EL (cell line): ENCODE results near the gene CACHD1.

Experiments used
- DNase-seq: peaks from one replicate; pipeline ENCODE4 v3.0.0-alpha.2; 2016

The CACHD1 gene

DNA sequence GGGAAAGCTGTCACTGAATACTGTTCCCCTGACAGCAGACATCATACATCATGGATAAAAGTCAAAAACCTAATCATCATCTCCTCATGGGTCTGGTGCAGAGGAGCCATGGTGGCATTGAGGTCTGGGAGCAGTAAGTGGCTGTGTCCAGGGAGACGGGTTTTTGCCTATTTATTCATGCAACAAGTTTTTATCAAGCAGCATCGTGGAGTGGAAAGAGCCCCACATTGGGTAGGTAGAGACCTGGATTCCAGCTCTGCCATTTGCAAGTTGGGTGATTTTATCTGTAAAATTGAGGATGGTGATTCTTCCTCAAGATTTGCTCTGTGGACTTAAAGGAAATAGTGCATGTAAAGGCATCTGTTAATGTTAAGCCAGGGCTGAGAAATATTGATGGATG, 4.2 kb downstream of the CACHD1 start:
- DNase-seq = no peak

DNA sequence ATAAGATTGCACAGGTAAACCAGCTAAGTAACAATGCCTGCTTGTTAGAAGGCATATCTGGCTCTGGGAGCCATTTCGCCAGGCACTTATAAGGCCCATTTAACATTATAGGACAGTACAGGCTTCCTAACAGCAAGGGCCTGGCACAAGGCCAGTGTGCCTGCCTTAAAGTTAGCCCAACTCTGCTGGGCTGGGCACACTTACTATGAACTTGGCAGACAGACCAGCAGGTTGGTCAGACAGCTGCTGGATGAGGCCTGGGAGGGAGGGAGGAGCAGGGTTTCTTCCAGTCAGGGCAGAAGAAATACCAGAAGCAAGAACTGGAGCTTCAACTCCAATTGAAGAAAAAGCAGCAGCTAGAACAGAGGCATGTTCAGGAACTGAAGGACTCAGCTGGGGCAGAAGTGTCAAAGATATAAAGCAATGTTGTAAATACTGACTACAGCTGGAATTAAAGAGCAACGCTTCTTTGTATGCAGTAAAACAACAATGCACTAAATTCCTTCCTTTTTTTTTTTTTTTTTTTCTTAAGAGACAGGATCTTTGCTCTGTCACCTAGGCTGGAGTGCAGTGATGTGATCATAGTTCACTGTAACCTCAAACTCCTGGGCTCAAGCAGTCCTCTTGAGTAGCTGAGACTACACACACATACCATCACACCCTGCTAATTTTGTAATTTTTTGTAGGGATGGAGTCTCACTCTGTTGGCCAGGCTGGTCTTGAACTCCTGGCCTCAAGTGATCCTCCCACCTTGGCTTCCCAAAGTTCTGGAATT, 4.9 kb downstream of the CACHD1 start:
- DNase-seq = peak; percentile 25

DNA sequence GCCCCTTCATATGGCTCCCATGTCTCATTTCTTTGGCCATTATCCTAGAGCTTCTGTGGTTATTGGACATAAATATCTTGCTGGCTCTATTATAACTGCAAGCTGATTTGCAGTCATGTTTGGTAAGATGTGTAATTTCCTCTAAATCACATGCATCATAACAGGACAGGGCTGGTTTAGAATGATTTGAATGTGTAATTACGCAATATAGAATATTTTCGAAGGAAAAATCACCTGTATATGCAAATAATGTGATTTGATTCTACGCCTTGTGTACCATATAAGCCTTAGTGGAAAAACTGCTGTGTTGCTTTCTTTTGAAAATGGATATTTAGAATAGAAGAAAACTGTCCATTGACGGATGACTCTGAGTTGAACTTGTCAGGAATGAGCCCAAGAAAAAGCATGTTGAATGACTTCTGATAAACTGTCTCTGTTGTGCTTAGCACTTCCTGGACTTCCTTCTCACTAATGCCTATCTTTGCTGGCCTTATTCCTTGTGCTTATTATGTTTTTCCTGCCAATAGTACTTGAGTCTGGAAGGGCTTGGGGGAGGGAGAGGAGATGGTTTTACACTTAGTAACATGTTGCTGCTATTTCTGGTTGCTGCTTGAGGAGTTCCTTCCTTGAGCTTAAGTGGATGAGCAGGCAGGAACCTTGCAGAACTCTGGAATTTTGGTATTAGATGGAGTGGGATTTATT, 6.5 kb downstream of the CACHD1 start:
- peak; percentile 81 for DNase-seq

DNA sequence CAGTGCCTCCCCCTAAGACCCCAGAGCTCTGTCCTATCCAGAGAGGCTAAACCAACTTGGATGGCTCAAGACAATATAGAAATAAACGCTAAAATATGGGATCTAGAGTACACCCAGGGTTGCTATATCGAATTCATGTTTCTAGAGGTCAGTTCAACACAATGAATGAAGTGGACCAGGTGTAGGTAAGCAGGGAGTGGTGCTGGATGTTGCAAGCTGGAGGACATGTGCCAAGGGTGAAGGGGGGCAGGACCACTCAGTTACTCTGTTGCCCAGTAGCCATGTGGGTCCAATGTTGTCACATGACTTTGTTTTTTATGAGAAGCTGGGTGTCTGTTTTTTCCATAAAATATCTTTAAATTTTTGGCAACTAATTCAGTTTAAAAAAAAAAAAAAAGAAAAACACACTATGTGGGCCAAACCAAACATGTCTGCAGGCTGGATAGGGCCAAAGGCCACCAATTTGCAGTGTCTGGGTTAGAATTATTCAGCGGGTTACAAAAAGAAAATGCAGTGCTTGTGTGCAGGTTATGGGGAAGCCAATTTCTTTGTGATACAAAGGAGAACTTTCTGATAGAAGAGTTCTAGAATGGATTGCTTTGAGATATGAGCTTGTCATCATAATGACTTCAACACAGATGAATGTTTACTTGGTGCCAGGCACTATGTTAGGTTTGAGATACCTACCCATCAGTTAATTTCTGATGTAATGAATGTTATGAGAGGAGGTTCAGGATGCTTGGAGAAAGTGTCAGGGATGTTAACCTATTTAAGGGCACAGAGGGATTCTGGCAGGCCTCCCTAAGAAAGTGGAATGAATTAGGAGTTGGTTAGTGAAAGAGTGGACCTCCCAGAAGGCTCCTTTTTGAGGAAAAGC, 8.9 kb downstream of the CACHD1 start:
- DNase-seq = no peak

DNA sequence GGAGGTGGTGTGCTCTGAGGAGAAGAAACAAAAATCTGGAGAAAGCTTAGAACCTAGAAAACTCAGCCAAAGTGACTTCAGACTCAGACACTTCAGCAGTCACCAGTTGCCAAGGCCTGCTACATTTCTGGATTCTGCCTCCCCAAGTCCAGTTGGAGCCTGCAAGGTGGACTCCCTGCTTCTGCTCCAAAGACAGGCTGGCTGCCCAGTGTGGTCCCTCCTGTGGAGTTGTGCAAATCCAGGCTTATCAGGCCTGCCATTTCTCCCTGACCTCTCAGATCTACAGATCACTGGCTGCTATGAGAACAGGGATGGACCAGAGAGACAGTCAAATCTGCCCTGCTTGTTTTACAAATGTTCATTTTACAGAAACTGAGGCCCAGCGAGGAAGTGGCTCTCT, 9.9 kb downstream of the CACHD1 start:
- no peak for DNase-seq

DNA sequence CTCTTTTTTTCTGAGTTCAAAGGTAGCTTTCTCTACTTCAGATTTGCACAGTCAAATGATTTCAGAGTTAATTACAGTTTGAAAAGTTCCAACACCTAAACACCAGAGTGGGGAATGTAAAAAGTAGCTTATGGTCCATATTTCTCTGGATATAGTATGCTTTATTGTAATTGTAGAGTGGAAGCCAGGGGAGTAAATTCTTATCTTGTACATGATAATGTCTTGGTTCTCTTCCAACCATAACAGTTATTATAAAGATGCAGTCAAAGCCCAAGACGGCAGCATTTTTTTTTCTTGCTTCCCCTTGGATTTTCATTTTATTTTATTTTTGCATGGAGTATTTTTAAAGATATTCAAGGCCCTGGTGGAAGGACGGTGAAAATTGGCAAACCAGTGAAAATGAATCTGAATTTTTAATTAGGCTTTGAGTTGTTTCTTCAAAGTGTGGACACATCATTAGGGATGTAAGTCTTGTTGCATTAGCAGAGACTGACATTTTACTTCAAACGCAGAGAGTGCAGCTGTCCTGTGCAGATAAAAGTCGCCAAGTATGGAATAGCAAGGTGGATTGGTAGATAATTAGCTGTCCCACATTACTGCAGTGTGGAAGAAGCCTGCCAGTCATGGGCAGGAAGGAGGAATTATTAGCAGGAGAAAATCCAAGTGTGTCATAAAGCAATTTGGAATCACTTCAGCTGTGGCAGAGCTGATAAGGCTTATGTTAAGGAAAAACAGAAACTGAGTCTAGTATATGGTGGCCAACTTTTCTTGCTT, 11.3 kb downstream of the CACHD1 start:
- DNase-seq = no peak

DNA sequence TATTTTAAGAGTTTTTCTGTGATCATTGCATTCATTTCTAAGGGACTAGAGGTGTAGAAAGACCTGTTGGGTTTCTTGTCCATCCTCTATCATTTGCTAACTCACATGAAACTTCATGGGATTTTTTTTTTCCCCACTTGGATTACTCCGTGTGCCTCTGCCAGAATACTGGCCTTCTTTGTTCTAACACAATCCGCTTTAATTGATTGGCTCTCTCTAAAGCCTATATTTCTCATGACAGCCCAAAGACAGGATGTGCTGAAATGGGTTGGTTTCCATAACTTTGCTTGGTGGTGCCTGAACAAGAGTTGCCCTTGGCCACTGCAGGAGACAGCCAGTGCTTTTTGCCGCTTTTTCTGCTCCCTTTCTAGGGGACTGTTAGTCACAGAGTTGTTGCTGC, 12.2 kb downstream of the CACHD1 start:
- no peak for DNase-seq

DNA sequence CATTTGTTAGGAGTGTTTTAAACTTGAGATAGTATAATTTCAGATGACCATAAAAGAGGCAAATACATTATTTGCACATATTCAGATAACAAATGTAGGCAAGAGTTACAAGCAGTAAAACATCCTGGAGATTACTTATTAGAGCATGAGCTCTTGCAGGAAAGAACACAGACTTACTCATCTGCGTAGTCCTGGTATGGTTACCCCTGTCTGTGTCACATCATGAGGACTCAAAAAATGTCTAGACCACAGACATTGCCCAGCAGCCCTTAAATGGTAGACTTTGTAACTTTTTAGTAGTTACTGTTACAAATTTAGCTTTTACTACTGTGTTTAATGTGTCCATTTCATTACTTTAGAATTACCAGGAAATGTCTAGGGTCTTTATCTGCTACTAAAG, 12.8 kb downstream of the CACHD1 start:
- no peak for DNase-seq

DNA sequence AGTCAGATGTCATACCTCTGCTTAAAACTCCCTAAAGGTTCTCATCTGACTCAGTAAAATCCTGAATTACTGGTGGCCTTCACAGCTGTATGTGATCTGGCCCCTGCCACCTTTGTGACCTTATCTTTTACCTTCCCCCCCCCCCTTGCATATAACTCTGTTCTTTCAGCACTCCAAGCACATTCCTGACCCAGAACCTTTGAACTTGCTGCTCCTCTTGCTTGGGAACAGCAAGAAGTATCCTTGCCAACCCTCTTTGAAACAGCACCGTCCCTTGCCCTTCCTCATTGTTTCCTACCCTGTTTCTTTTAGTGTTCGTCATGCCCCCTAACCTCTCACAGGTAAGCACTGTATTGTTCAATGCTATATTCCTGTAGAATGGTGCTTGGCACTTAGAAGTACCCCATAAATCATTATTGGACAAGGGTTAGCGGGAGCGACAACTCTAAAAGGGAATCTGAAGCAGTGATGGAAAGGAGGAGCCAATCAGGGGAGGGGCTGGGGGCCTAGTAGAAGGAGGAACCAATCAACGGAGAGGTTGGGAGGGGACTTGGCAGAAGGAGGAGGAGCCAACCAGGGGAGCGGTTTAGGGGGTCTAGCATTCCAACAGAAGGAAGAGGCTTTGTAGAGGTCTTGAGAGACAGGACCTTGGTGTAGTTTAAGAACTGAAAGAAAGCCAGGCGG, 13.9 kb downstream of the CACHD1 start:
- no peak for DNase-seq

DNA sequence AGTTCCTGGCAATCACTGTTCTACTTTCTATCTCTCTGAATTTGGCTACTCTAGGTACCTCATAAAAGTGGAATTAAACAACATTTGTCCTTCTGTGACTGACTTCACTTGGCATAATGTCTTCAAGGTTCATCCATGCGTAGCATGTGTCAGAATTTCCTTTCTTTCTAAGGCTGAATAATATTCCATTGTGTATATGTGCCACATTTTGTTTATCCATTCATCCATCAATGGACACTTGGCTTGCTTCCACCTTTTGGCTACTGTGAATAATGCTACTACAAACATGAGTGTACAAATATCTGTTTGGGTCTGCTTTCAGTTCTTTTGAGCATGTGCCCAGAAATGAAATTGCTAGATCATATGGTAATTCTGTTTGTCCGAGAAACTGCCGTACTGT, 14.7 kb downstream of the CACHD1 start:
- DNase-seq = no peak

DNA sequence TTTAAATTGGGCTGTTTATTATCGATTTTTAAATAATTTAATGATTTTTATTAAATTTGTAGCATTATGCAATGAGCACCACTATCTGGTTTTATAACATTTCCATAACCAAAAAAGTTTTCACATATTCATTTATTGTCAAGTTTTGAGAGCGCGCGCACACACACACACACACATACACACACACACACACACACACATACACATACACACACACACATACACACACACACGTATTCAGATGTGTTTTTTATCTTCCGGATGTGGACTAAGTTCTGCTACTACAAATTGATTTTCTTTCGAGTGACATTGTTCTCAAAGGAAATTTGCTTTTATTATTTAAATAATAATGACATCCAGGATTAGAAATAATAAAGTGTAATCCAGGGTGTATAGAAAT, 16.3 kb downstream of the CACHD1 start:
- DNase-seq = no peak

DNA sequence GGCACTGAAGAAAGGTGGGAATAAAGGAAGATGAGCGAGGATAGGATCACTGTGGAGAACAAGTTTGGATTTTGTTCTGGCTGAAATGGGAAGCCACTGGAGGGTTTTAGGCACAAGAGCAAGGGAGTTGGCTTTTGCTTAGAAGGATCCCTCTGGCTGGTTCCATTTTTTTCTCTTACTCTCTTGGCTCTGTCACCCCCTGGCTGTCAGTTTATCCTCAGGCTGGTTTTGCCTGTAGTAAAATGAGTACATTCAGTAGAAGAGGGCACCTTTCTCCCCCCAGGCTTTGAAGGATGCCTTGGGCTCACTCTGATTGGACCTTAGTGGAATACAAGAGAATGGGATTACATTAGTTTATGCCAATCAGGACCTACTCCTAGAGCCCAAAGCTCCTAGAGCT, 17.1 kb downstream of the CACHD1 start:
- DNase-seq = no peak

DNA sequence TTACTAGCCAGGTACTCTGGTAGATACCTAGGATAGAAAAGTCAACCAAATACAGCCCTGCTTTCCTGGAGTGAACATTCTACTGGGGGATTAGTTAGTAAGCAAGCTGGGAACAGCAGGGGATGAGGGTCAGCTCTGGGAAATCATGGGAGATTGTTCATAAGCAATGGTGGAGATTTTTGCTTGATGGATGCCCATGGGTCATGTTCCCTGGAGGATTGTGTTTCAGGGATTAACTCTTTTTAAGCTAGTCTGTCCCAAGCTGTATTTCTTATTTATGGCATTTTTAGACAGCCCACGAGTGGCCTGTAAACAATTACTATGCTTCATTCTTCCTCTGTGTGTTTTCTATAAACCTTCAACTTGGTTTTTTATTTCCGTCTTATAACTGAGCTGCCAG, 18.9 kb downstream of the CACHD1 start:
- no peak for DNase-seq

DNA sequence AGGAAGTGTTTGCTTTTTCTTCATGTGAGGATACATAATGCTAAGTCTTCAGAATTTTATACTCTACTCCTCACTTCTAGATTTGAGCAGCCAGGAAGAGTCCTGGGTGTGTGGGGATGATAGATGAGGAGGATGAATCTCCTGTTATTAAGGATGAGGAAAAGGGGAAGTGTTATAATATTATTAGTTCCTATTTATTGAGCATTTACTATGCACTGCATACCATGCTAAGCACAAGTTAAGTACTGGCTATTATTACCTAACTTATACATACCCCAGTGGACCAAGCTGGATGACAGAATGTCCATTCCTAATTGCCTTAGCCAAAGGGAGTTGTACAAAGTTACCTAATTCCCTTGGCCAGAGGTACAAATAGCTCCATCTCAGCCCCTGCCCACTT, 19.8 kb downstream of the CACHD1 start:
- no peak for DNase-seq

DNA sequence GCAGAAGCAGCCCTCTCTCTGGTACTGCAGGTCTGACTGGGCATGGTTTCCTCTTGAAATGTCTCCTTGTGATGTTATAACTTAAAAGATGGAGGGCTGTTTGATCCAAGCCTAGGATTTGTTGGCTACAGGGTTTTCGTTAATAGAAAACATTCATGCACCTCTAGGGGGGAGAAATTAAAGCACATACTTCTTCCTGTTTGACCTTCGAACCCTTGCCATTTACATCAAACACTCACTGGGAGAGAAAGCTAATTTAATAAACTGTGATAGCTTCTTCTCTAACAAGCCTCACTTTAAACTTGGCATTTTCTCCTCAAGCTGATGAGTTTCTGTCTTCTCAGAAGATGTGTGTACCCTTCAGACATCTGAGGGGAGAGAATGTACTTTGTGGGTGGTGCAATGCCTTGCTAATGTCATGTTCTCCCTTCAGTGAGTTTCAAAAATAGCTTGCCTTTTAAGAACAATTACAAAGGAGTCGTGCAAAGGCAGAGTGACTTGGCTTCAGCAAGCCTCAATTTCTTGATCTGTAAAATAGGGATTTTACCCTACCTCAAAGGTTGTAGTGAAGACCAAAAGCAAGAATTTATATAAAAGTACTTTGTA, 20.4 kb downstream of the CACHD1 start:
- DNase-seq = no peak

DNA sequence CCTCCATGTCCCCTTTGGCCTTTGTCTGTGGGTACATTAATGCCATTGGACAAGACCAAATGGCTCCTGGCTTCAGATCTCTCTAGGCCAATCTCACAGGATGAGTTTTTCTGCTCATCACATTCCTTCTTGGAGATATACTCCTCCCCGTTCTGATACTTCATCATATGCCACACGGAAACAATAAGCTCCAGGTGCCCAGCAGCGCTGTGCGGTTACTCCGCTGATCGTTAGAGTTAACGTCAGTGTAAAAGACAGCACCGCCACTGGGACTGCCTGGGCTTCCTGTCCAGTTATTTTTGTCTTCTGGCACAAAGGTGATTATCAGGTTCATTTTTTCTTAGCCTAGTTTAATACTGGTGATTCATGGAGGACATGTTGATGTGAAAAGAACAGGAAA, 22.5 kb downstream of the CACHD1 start:
- no peak for DNase-seq

DNA sequence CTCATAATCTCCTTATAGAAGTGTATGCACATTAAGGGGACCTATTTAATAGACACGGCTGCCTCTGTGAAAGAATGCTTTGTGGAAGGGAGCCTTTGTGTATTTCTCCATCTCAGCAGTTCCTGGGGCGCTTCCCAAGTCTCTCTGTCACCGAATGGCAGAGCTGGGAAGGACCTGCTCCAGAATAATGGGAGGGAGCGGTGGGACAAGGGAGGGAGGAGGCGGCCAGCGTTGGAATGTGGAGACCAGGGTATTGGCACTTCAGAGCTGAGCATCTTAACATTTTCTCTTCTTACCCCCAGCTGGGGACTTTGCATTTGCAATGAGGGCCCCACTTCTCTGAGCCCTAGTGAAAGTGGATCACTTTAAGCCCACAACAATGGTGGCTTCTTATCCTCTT, 23.9 kb downstream of the CACHD1 start:
- DNase-seq = no peak

DNA sequence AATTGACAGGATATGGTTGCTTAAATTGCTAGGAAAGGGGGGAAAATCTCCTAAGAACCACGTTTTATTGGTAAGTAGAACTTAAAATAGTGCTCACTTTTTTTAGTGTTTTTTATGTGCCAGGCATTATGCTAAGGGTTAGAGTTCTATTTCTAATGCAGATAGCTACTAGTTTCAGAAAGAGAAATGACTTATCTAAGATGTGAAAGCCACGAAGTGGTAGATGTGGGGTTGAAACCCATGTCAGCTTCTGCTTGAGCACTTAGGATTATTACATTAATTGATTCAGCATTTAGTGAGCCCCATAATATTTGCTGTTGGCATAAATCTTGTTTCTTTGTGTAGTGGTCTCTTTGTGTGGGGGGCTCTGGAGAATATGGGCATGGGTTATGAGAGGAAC, 24.7 kb downstream of the CACHD1 start:
- no peak for DNase-seq

DNA sequence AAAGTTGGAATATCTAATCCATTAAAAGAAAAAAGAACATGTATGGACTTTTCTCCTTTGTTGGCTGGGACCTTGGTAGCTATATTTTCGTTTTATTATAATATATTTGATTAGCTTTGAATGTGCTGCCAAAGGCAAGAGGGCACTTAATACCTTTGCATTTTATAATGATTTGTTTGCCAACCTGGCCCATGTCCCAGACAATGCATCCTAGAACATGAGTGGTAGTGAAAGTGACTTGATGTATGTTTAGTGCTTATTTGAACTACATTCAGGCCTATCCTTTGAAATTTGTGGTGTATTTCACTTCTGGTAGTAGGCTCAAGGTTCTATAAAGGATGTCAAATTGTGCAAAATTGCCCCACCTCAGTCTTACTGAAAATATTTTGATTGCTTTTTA, 25.9 kb downstream of the CACHD1 start:
- no peak for DNase-seq

DNA sequence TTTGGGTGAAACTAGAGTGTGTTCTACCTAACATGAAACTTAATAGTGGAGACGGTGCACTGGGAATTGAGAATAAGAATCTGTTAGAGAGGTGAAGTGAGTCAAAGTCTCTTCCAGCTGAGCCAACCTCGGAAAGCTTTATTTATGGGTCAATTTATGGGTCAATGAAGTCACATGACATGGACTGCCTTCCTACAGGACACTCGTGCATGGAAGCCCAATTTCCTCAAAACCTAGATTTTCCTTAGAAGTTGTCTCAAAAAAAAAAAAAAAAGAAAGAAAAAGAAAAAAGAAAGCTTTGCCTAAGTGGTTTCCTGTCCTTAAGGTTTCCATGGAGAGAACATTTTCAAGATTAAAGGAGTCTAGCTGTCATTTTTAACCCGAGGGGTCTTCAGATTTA, 26.7 kb downstream of the CACHD1 start:
- DNase-seq = no peak

DNA sequence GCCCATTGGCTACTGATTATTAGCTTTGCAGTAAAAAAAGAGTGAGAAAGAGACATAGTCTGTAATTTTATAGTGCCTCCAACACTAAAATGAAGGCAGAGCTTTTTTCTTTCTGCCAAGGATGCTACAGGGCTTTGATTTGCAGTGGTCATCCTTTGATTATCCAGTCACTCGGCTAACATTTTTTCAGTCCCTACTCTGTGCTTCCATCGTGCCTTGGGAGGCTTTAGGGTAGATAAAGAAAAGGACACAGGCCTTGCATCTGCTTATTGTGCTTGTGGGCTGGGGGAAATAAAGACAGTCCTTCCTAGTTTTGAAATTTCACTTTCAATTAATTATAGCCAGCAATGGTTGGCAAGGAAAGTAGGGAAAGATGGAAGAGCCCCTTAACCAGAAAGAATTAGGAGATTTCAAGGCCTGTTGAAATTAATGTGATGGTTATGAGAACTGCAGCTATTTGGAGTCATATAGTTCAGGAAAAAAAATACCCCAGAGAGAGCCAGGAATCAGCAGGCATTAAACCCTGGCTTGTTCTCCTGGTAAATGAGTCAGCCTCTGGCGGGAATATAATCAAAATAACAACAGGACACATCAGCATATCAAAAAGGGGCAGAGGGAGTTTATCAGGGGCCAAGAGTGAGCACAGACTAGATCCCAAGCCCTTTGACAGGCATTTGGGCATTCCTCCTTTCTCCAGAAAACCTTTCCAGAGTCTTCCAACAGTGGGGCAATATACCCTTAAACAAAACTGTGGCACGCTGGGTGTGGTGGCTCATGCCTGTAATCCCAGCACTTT, 27.4 kb downstream of the CACHD1 start:
- DNase-seq = no peak
